WERI-Rb-1 (cell line): ENCODE measurements around the gene MPPE1.
A peak's percentile ranks its signal among the peaks of the same experiment; 100 is the strongest.
"Not testable (repeated sequence)": the region's sequence is repeated elsewhere in the genome, so short reads cannot be mapped to it uniquely, and the experiment has no call there.

Source experiments
- DNase-seq: peaks from one replicate; pipeline ENCODE4 v3.0.0-alpha.2; 2020
- H3K27ac ChIP-seq: fragments of 250-450 bp; sonication (Bioruptor Pico); 2 replicates; pipeline ENCODE4 v1.5.1; 2020; ENCODE audit warnings: mild to moderate bottlenecking, moderate library complexity
- H3K27me3 ChIP-seq: fragments of 250-450 bp; sonication (Bioruptor Pico); 2 replicates; pipeline ENCODE4 v1.5.1; 2021; ENCODE audit warnings: mild to moderate bottlenecking, low read depth, moderate library complexity; ENCODE audit not compliant: insufficient read depth, severe bottlenecking
- H3K36me3 ChIP-seq: fragments of 250-450 bp; sonication (Bioruptor Pico); 2 replicates; pipeline ENCODE4 v1.5.1; 2020; ENCODE audit warnings: mild to moderate bottlenecking, moderate library complexity
- H3K4me3 ChIP-seq: 2 replicates; pipeline ENCODE4 v1.5.1; 2011; ENCODE audit warnings: low read depth, mild to moderate bottlenecking, control low read depth, low read length
- H3K9me3 ChIP-seq: fragments of 250-450 bp; sonication (Bioruptor Pico); 2 replicates; pipeline ENCODE4 v1.5.1; 2021; ENCODE audit warnings: mild to moderate bottlenecking, moderate library complexity; ENCODE audit not compliant: severe bottlenecking
- CTCF ChIP-seq: IDR thresholded peaks from 2 replicates; pipeline ENCODE4 v1.5.1; 2011; ENCODE audit warnings: low read depth, mild to moderate bottlenecking, control low read depth, inconsistent platforms, low read length

Gene MPPE1

GRCh38 chr18:11951390-11951851, 43.3 kb upstream of the MPPE1 start:
- DNase-seq, result peak; percentile 26
- Histone ChIP-seq H3K36me3 (no peaks in the 10 kb centered on the region), H3K9me3 (peaks cover under 1% of the 10 kb centered on the region), H3K27me3 (no peaks in the 10 kb centered on the region), H3K27ac (no peak overlapping the region), H3K4me3 (no peak overlapping the region)
- TF ChIP-seq CTCF, result 0 out of 2 replicates have a peak, but pooled peaks have one; percentile 11

DNA sequence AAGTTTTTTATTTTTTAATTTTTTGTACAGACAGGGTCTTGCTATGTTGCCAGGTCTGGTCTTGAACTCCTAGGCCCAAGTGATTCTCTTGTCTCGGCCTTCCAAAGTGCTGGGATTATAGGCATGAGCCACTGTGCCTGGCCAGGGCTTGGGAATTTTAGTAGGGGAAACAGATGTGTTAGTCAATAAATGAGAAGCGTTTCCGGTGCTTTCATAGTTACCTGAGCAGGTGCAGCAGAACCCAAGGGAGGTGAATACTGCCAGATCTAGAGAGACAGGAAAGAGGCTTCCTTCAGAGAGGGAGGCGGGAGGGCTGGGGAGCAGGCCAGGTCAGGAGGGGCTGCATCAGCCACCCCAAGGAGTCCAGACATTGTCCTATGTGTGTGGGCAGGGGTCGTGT, 42.7 kb upstream of the MPPE1 start:
- no peak for DNase-seq
- Histone ChIP-seq H3K27ac (no peak overlapping the region), H3K27me3 (no peaks in the 10 kb centered on the region), H3K4me3 (no peak overlapping the region), H3K36me3 (no peaks in the 10 kb centered on the region), H3K9me3 (no peaks in the 10 kb centered on the region)
- TF ChIP-seq CTCF, result no peak

GRCh38 chr18:11948852-11949523, 40.9 kb upstream of the MPPE1 start:
- no peak for DNase-seq
- no peaks in the 10 kb centered on the region for H3K9me3 ChIP-seq
- no peak for TF ChIP-seq CTCF
- no peak overlapping the region for H3K4me3 ChIP-seq
- H3K27me3 ChIP-seq, result no peaks in the 10 kb centered on the region
- no peak overlapping the region for H3K27ac ChIP-seq
- no peaks in the 10 kb centered on the region for H3K36me3 ChIP-seq

- no peak for TF ChIP-seq CTCF
- Histone ChIP-seq H3K36me3 (no peaks in the 10 kb centered on the region), H3K27me3 (no peaks in the 10 kb centered on the region), H3K27ac (no peak overlapping the region), H3K4me3 (no peak overlapping the region), H3K9me3 (no peaks in the 10 kb centered on the region)
- no peak for DNase-seq
These were observed 39.4 kb upstream of the MPPE1 start for GRCh38 chr18:11947214-11948191.

DNA sequence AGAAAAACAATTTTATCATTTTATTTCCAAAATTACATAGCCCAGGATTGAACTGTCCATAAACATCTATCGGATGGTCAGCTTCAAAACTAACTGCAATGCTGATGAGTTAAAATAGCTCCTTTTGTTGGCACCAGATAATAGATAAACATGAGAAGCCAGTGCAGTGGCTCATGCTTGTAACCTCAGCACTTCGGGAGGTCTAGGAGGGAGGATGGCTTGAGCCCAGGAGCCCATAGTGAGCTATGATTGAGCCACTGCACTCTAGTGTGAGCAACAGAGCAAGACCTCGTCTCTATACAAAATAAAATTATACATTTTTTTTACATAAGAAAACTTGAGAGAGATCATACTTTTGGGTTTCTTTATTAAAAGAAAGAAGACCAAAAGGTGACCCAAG, 38.6 kb upstream of the MPPE1 start:
- Histone ChIP-seq H3K9me3 (no peaks in the 10 kb centered on the region), H3K27me3 (no peaks in the 10 kb centered on the region), H3K4me3 (no peak overlapping the region), H3K36me3 (no peaks in the 10 kb centered on the region), H3K27ac (no peak overlapping the region)
- TF ChIP-seq CTCF, result no peak
- DNase-seq, result no peak

GRCh38 chr18:11945834-11946659, 37.9 kb upstream of the MPPE1 start:
- not testable (repeated sequence) for H3K36me3 ChIP-seq, H3K27ac ChIP-seq, H3K4me3 ChIP-seq

More at GRCh38 chr18:11945834-11946659, 37.9 kb upstream of the MPPE1 start:
- not testable (repeated sequence) for H3K27me3 ChIP-seq, DNase-seq, H3K9me3 ChIP-seq
